ENCODE measurements around the gene ZNF268.

- no peak for TF ChIP-seq CTCF (IDR thresholded peaks at IDR 0.05)
- no peak for TF ChIP-seq POLR2A (IDR thresholded peaks at IDR 0.05)
Observed at GRCh38 chr12:133222211-133222610, 40.9 kb downstream of the ZNF268 start.
